DMS79 treated with DMSO at 0.1 percent for 48 hours (cell line): ENCODE results near the gene HYAL1.

Experiments
- DNase-seq: peaks from one replicate; lab custom pipeline; 2025; lab: John Stamatoyannopoulos, UW

HYAL1 gene, protein sequence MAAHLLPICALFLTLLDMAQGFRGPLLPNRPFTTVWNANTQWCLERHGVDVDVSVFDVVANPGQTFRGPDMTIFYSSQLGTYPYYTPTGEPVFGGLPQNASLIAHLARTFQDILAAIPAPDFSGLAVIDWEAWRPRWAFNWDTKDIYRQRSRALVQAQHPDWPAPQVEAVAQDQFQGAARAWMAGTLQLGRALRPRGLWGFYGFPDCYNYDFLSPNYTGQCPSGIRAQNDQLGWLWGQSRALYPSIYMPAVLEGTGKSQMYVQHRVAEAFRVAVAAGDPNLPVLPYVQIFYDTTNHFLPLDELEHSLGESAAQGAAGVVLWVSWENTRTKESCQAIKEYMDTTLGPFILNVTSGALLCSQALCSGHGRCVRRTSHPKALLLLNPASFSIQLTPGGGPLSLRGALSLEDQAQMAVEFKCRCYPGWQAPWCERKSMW

DNA sequence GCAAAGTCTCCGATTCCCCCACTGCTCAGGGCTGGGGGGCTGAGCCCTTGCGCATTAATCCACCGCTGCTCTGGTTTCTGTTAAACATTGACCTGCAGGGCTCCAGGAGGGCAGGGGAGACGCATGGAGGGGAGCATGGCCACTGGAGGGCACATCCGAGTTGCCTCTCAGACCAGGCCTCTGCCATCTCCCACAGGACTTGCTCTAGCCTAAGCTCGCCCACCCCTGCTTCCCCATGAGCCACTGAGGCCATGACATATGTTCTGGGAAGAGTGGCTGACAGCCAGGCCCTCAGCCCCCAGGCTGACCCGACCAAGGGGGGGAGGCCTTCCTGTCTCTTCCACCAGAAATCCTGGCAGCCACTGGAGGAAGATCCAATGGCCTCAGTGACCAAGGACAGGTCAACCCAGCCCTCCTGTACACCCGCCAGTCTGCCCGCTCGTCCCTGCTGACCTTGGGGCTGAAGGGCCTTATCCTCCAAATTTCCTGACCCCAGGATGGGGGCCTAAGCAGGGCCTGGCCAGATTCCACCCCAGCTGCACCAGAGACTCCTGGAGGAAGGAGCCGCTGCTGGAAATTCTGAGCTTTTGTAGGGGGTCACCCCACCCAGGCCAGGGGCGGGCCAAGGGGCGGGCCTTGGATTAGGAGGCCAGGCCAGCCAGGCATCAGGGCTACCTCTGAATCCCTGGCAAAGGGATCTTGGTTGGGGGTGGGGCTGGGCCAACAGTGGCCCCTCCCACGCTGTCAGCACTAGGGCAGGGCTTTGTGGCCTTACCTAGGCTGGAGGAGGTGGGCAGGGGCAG is at the start of gene HYAL1:
HYAL1 (minus strand) TSS at position 562 of the 803 bp plus-strand sequence. CDS start 618 bp downstream, outside the sequence.
- DNase-seq = no peak

GRCh38 chr3:50352781-50353180 is 49.4 kb upstream of the HYAL1 start:
- no peak for DNase-seq

GRCh38 chr3:50351323-50351697 is 47.9 kb upstream of the HYAL1 start:
- no peak for DNase-seq

- peak; percentile 68 for DNase-seq
These were observed 47.4 kb upstream of the HYAL1 start, which contains the start of the genes CYB561D2 and NPRL2 for GRCh38 chr3:50350527-50351322. CYB561D2 (plus strand) TSS chr3:50350862; CDS start chr3:50351434, 572 bp downstream. NPRL2 (minus strand) TSS chr3:50350775; CDS start chr3:50350652, 123 bp downstream.

- no peak for DNase-seq
These were observed 46.8 kb upstream of the HYAL1 start for GRCh38 chr3:50350213-50350526.

DNA sequence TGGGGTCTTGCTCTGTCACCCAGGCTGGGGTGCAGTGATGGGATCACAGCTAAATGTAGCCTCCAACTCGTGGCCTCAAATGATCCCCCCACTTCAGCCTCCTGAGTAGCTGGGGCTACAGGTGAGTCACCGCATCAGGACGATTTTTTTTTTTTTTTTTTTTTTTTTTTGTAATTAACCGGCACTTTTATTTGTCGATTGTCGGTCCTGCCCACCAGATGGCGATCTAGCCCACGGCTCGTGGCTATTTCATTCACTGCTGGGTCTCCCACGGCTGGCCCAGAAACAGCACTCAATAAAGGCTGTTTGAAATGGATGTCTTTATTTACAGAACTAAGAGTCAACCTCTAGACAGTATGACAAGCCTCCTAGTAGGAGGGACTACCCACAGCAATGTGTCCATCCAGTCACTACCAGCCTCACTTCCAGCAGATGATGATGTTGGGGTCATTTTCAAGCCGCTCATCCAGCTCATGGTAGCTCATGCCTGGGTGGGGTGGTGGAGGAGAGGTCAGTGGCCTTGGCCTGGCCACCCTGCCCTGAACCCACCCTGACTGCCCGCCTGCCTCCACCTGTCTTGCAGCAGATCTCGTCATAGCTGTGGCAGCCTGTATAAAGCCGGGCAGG is 43.9 kb upstream of the HYAL1 start:
- DNase-seq = peak; percentile 31

- peak; percentile 43 for DNase-seq
These were observed 42.3 kb upstream of the HYAL1 start, which contains the start of gene ZMYND10 for GRCh38 chr3:50345586-50346234. ZMYND10 (minus strand) TSS chr3:50345732; CDS start chr3:50345579, 153 bp downstream.

- no peak for DNase-seq
These were observed 41.6 kb upstream of the HYAL1 start for GRCh38 chr3:50345008-50345407.

- no peak for DNase-seq
These were observed 39.6 kb upstream of the HYAL1 start for GRCh38 chr3:50342813-50343633.

DNA sequence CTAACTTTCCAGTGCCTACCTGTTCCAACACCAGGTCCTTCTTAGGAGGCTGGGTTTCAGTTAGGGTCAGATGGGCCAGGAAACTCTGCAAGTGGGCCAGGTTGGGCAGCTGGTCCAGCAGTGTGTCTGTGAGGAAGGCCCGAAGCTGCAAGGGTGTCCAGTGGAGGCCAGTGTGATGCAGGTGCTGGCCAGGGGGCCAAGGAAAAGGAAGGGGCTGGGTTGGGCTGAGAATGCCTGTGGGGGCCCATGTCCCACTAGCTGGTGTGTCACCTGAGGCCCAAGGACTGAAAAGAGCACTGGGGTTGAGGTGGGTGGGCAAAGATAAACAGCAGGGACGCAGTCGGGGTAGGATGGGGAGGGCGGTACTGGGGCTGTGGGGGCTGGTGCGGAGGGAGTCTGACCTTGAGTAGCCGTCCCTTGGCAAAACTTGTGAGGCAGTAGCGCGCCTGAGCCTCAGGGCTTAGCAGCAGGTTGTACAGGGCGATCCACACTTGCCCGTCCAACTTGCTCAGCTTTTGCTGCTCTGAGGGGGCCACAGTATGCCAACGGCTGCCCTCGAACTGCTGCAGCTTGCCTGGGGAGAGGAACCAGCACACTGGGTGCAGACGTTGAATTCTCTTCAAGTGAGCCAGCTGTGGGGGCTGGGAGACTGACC is 38.7 kb upstream of the HYAL1 start:
- DNase-seq = no peak

GRCh38 chr3:50341537-50341936 is 38.2 kb upstream of the HYAL1 start:
- no peak for DNase-seq

- no peak for DNase-seq
These were observed 37.3 kb upstream of the HYAL1 start, which contains the start of gene RASSF1 for GRCh38 chr3:50340448-50341329. RASSF1 (minus strand) TSS chr3:50340836; CDS start chr3:50340805, 31 bp downstream.

DNA sequence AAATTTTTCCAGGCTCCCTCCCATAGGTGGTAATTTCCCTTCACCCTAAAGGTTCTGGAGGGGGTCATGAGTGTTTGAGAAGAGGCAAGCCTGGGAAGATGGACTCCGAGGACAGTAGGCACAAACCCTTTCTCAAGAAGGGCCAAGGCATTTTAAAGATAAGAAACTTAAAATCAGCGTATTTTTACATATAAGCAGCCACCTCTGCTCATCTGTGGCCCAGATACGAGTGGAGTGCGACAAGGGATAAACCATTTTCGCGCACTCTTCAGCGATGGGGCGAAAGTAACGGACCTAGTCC is 36.7 kb upstream of the HYAL1 start:
- no peak for DNase-seq

DNA sequence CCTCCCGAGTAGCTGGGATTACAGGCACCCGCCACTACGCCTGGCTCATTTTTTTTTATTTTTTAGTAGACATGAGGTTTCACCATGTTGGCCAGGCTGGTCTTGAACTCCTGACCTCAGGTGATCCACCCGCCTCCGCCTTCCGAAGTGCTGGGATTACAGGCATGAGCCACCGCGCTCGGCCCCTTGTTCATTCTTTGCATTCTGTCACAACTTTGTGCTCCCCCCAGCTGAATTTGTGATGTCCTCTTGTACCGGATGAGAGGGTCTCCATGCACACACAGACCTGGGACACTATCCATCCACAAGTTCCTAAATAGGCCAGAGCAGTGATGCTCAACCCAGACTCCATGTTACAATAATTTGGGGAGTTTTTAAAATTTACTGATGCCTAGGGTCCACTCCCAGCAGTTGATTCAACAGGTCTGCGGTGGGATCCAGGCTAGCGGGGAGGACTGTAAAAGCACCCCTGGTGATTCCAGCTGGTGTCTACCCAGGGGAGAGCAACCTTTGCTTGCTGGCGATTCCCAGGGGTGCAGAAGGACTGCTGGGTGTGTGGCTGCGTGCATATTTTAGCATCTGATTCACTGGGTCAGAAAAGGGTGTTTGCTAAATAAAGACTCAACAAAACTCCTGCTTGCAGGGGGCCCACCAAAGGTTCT is 36.2 kb upstream of the HYAL1 start:
- DNase-seq = no peak

GRCh38 chr3:50338965-50339364 is 35.6 kb upstream of the HYAL1 start:
- DNase-seq = no peak

GRCh38 chr3:50337175-50337861 is 33.9 kb upstream of the HYAL1 start:
- peak; percentile 86 for DNase-seq

GRCh38 chr3:50336452-50337174 is 33.2 kb upstream of the HYAL1 start:
- DNase-seq = no peak
